IMR-90 (cell line): ENCODE measurements around the gene ITM2B. TPM values are rescaled to one million over a fixed set of nuclear protein-coding genes. Genes with fewer than 3 reads are reported as not detected.

ENCODE experiments used
- ATAC-seq: fragments of 200-7000 bp; cut with Tn5 transposase; 2 replicates; pipeline ENCODE4 v1.9.1; 2020; ENCODE audit warnings: low read depth, mild to moderate bottlenecking, moderate library complexity
- BruUV-seq: library from RNA; stranded (reverse); fragments of 400-500 nt; replicated peaks from 2 replicates; lab custom pipeline; 2021; lab: Mats Ljungman, UMichigan
- CTCF ChIA-PET: fragments of 300-600 bp; formaldehyde crosslinking; extraction: SDS; loops from one replicate; lab custom pipeline; 2021; ENCODE audit warnings: antibody characterized with exemption; lab: Yijun Ruan, JAX
- POLR2A ChIA-PET: fragments of 300-600 bp; sonication (Branson Sonifier 250); formaldehyde crosslinking; loops from one replicate; lab custom pipeline; 2022; ENCODE audit warnings: antibody characterized with exemption; ENCODE audit not compliant: unreplicated experiment; lab: Charles Lee
- DNase-seq: peaks from one replicate; pipeline ENCODE4 v3.0.0; 2013
- H2AFZ ChIP-seq: replicated peaks from 2 replicates; pipeline ENCODE3; 2013; ENCODE audit warnings: low read length, mild to moderate bottlenecking; ENCODE audit not compliant: poor library complexity
- H2AK5ac ChIP-seq: 2 replicates; pipeline ENCODE4 v1.6.1; 2013; ENCODE audit warnings: low read depth, low read length, inconsistent platforms
- H2AK9ac ChIP-seq: replicated peaks from 2 replicates; pipeline ENCODE3; 2013; ENCODE audit warnings: mild to moderate bottlenecking, low read depth, low read length, moderate library complexity; ENCODE audit not compliant: poor library complexity
- H2BK120ac ChIP-seq: 2 replicates; pipeline ENCODE4 v1.6.1; 2013; ENCODE audit warnings: low read depth, low read length, inconsistent platforms
- H2BK15ac ChIP-seq: 3 replicates; pipeline ENCODE4 v1.6.1; 2013; ENCODE audit warnings: low read depth, low read length, inconsistent platforms
- H2BK20ac ChIP-seq: 2 replicates; pipeline ENCODE4 v1.6.1; 2013; ENCODE audit warnings: low read depth, mild to moderate bottlenecking, inconsistent platforms, low read length, moderate library complexity
- H2BK5ac ChIP-seq: 2 replicates; pipeline ENCODE4 v1.6.1; 2013; ENCODE audit warnings: mild to moderate bottlenecking, low read depth, low read length, inconsistent platforms; ENCODE audit not compliant: poor library complexity, severe bottlenecking
- H3K14ac ChIP-seq: replicated peaks from 2 replicates; pipeline ENCODE4 v1.6.1; 2013; ENCODE audit warnings: low read depth, low read length, inconsistent platforms
- H3K18ac ChIP-seq: 2 replicates; pipeline ENCODE4 v1.6.1; 2013; ENCODE audit warnings: low read depth, low read length, control low read depth
- H3K23ac ChIP-seq: 2 replicates; pipeline ENCODE4 v1.6.1; 2013; ENCODE audit warnings: low read depth, low read length, inconsistent platforms
- H3K27ac ChIP-seq: 2 replicates; pipeline ENCODE4 v1.5.1; 2013; ENCODE audit warnings: mild to moderate bottlenecking, control low read depth, low read length; ENCODE audit not compliant: insufficient read depth
- H3K27me3 ChIP-seq: 2 replicates; pipeline ENCODE4 v1.6.1; 2013; ENCODE audit warnings: low read length; ENCODE audit not compliant: control insufficient read depth, insufficient read depth
- H3K36me3 ChIP-seq: 2 replicates; pipeline ENCODE4 v1.6.1; 2013; ENCODE audit warnings: low read length, mixed read lengths; ENCODE audit not compliant: control insufficient read depth, insufficient read depth
- H3K4ac ChIP-seq: 2 replicates; pipeline ENCODE4 v1.6.1; 2013; ENCODE audit warnings: low read depth, low read length, inconsistent platforms
- H3K4me1 ChIP-seq: 2 replicates; pipeline ENCODE4 v1.6.1; 2013; ENCODE audit warnings: low read length, mixed read lengths; ENCODE audit not compliant: control insufficient read depth, insufficient read depth
- H3K4me2 ChIP-seq: 2 replicates; pipeline ENCODE4 v1.6.1; 2013; ENCODE audit warnings: low read depth, mild to moderate bottlenecking, control low read depth, low read length, moderate library complexity
- H3K4me3 ChIP-seq: 2 replicates; pipeline ENCODE4 v1.5.1; 2013; ENCODE audit warnings: low read depth, mild to moderate bottlenecking, control low read depth, low read length, moderate library complexity; ENCODE audit not compliant: insufficient read depth
- H3K56ac ChIP-seq: 2 replicates; pipeline ENCODE4 v1.6.1; 2013; ENCODE audit warnings: low read length, inconsistent platforms; ENCODE audit not compliant: insufficient read depth; ENCODE audit errors: extremely low read depth
- H3K79me1 ChIP-seq, 2 experiments: 2 replicates each; pipeline ENCODE4 v1.6.1; 2013; ENCODE audit warnings: low read length in 2 of 2, inconsistent platforms in 1 of 2, low read depth in 1 of 2
- H3K9ac ChIP-seq: 2 replicates; pipeline ENCODE4 v1.6.1; 2013; ENCODE audit warnings: low read depth, low read length, control low read depth
- H3K9me1 ChIP-seq: 2 replicates; pipeline ENCODE4 v1.6.1; 2013; ENCODE audit warnings: low read length, inconsistent platforms; ENCODE audit not compliant: insufficient read depth
- H3K9me3 ChIP-seq: 2 replicates; pipeline ENCODE4 v1.6.1; 2013; ENCODE audit warnings: low read length; ENCODE audit not compliant: control insufficient read depth, insufficient read depth
- H4K20me1 ChIP-seq: 2 replicates; pipeline ENCODE4 v1.6.1; 2013; ENCODE audit warnings: low read length, inconsistent platforms; ENCODE audit not compliant: insufficient read depth
- H4K5ac ChIP-seq: 2 replicates; pipeline ENCODE4 v1.6.1; 2013; ENCODE audit warnings: mild to moderate bottlenecking, low read depth, low read length, control low read depth
- H4K8ac ChIP-seq, 2 experiments: 2 replicates each; pipeline ENCODE4 v1.6.1; 2013; ENCODE audit warnings: low read depth in 2 of 2, low read length in 2 of 2, control low read depth in 1 of 2, inconsistent platforms in 1 of 2
- H4K91ac ChIP-seq: 2 replicates; pipeline ENCODE4 v1.6.1; 2013; ENCODE audit warnings: low read depth, low read length, inconsistent platforms; ENCODE audit not compliant: insufficient read depth
- CEBPB ChIP-seq: IDR thresholded peaks from 2 replicates; pipeline ENCODE4 v1.6.1; 2012; ENCODE audit warnings: low read depth, low read length, improper control_type of control experiment
- CHD1 ChIP-seq: IDR thresholded peaks from 2 replicates; pipeline ENCODE4 v1.6.1; 2012; ENCODE audit warnings: low read depth, low read length, improper control_type of control experiment
- CTCF ChIP-seq: conservative IDR thresholded peaks from 2 replicates; pipeline ENCODE4 v1.5.1; 2012; ENCODE audit warnings: mild to moderate bottlenecking, low read depth, low read length, improper control_type of control experiment
- FOS ChIP-seq: fragments of 150-350 bp; IDR thresholded peaks from 2 replicates; pipeline ENCODE4 v1.6.1; 2016; ENCODE audit warnings: low read depth, low read length
- MAFK ChIP-seq: IDR thresholded peaks from 2 replicates; pipeline ENCODE4 v1.6.1; 2012; ENCODE audit warnings: low read depth, low read length, improper control_type of control experiment
- MAZ ChIP-seq: IDR thresholded peaks from 2 replicates; pipeline ENCODE4 v1.6.1; 2012; ENCODE audit warnings: low read depth, mild to moderate bottlenecking, low read length, improper control_type of control experiment, moderate library complexity, borderline replicate concordance
- MXI1 ChIP-seq: IDR thresholded peaks from 2 replicates; pipeline ENCODE4 v1.6.1; 2012; ENCODE audit warnings: low read depth, mild to moderate bottlenecking, low read length, moderate library complexity, borderline replicate concordance
- POLR2A ChIP-seq: IDR thresholded peaks from 2 replicates; pipeline ENCODE4 v1.6.1; 2012; ENCODE audit warnings: mild to moderate bottlenecking, low read depth, low read length
- RAD21 ChIP-seq: IDR thresholded peaks from 2 replicates; pipeline ENCODE4 v1.6.1; 2012; ENCODE audit warnings: low read length, improper control_type of control experiment
- RCOR1 ChIP-seq: IDR thresholded peaks from 2 replicates; pipeline ENCODE4 v1.6.1; 2012; ENCODE audit warnings: mild to moderate bottlenecking, low read length, improper control_type of control experiment; ENCODE audit not compliant: insufficient replicate concordance
- RFX5 ChIP-seq: IDR thresholded peaks from 2 replicates; pipeline ENCODE4 v1.8.0; 2012; ENCODE audit warnings: low read depth, mild to moderate bottlenecking, low read length, moderate library complexity
- WGBS, 2 experiments: methylation state at CpG; one replicate each; pipeline versions ENCODE4 v1.1.5 to v1.1.7; 2013; ENCODE audit warnings: missing lambda C conversion rate in 2 of 2; ENCODE audit not compliant: insufficient read length in 1 of 2; ENCODE audit errors: extremely low coverage in 2 of 2; 5-methylcytosine and 5-hydroxymethylcytosine counted together
- dilution Hi-C: fragments of 300-500 bp; cut with HindIII; formaldehyde crosslinking; loops from one replicate; pipeline ENCODE4 v1.14.3; 2018; ENCODE audit warnings: low sequenced_read_pairs; ENCODE audit not compliant: unreplicated experiment
- in situ Hi-C: fragments of 300-500 bp; cut with MboI; formaldehyde crosslinking; loops from 3 replicates; pipeline ENCODE4 v1.14.3; 2019; ENCODE audit warnings: low sequenced_read_pairs, inconsistent platforms, mixed read lengths
- intact Hi-C: fragments of 100-400 bp; cut with micrococcal nuclease; formaldehyde crosslinking; loops from 2 replicates; pipeline ENCODE4 v1.10.0; 2022
- polyA plus RNA-seq, 3 experiments: library from polyadenylated mRNA; depleted of rRNA; stranded (reverse); fragments of >200 nt; gene quantifications; 2 replicates each; pipeline ENCODE4 v1.2.3, GENCODE V29; 2012; ENCODE audit warnings: low replicate concordance in 1 of 3
- total RNA-seq: library from RNA; depleted of rRNA; stranded (reverse); fragments of >200 nt; gene quantifications from 2 replicates; pipeline ENCODE4 v1.2.3, GENCODE V29; 2012

Gene ITM2B
- total and polyA plus RNA-seq, 2 of the 4 experiments (the other 2 are of a cell fraction), result 51.1 to 158 TPM

GRCh38 chr13:48258430-48258829 is 25.4 kb downstream of the ITM2B start:
- TF ChIP-seq CEBPB (no peak), MXI1 (no peak), RCOR1 (no peak), RFX5 (no peak), MAFK (no peak), MAZ (no peak), RAD21 (no peak), POLR2A (no peak), CTCF (no peak), FOS (no peak), CHD1 (no peak)
- H3K79me1 ChIP-seq, result peaks cover 3 to 10% of the 10 kb centered on the region in 2 experiments; a peak in 2 of 4 replicates
- no peaks in the 10 kb centered on the region for H3K9me3 ChIP-seq
- intact Hi-C loops (no loop called here), dilution Hi-C loops (no loop called here), in situ Hi-C loops (no loop called here)
- no peak for ATAC-seq
- no peak overlapping the region for H2BK20ac ChIP-seq
- no peak overlapping the region for H2AK5ac ChIP-seq
- no peak overlapping the region for H3K4me2 ChIP-seq
- no peak overlapping the region for H4K5ac ChIP-seq
- POLR2A ChIA-PET, result no interaction called here
- no peak overlapping the region for H3K23ac ChIP-seq
- no peaks in the 10 kb centered on the region for H3K4me1 ChIP-seq
- no CpG with 5 or more reads among the region's 3 CpGs for WGBS, 2 experiments
- no peak overlapping the region for H4K8ac ChIP-seq
- 0 out of 2 replicates have a peak, but pooled peaks cover 3% of the 10 kb centered on the region for H3K9me1 ChIP-seq
- H3K4ac ChIP-seq, result no peak overlapping the region
- H3K56ac ChIP-seq, result no peak overlapping the region
- H3K4me3 ChIP-seq, result no peak overlapping the region
- no peak overlapping the region for H4K91ac ChIP-seq
- H2BK15ac ChIP-seq, result no peak overlapping the region
- H2AFZ ChIP-seq, result no peak overlapping the region
- no peaks in the 10 kb centered on the region for H3K27me3 ChIP-seq
- peaks cover 23% of the 10 kb centered on the region for H3K36me3 ChIP-seq
- no peak overlapping the region for H2BK120ac ChIP-seq
- H3K14ac ChIP-seq, result no peak overlapping the region
- no peak overlapping the region for H2AK9ac ChIP-seq
- no TSS peak for BruUV-seq
- H2BK5ac ChIP-seq, result no peak overlapping the region
- CTCF ChIA-PET, result no interaction called here
- H3K9ac ChIP-seq, result no peak overlapping the region
- no peak for DNase-seq
- H3K18ac ChIP-seq, result no peak overlapping the region
- no peak overlapping the region for H3K27ac ChIP-seq
- no peaks in the 10 kb centered on the region for H4K20me1 ChIP-seq
